H9 (cell line): ENCODE data around the gene NCOR2. TPM values are rescaled to one million over a fixed set of nuclear protein-coding genes. Genes with fewer than 3 reads are reported as not detected.

ENCODE experiments used
- DNase-seq: peaks from one replicate; pipeline ENCODE4 v3.0.0-alpha.2; 2017
- H2AFZ ChIP-seq: one replicate; pipeline ENCODE4 v1.6.1; 2013; ENCODE audit warnings: mild to moderate bottlenecking, low read length, control low read depth, moderate library complexity
- H2AK5ac ChIP-seq: 2 replicates; pipeline ENCODE4 v1.6.1; 2013; ENCODE audit warnings: low read length, control low read depth, mixed read lengths; ENCODE audit not compliant: insufficient read length
- H2BK120ac ChIP-seq: one replicate; pipeline ENCODE4 v1.6.1; 2013; ENCODE audit warnings: low read depth, mild to moderate bottlenecking, low read length, control low read depth, inconsistent platforms; ENCODE audit not compliant: poor library complexity, severe bottlenecking
- H2BK12ac ChIP-seq: 2 replicates; pipeline ENCODE4 v1.6.1; 2013; ENCODE audit warnings: low read length, control low read depth, mixed read lengths, low read depth; ENCODE audit not compliant: insufficient read length
- H2BK15ac ChIP-seq: 2 replicates; pipeline ENCODE4 v1.6.1; 2013; ENCODE audit warnings: low read depth, low read length, control low read depth
- H2BK20ac ChIP-seq: one replicate; pipeline ENCODE4 v1.6.1; 2013; ENCODE audit warnings: low read depth, mild to moderate bottlenecking, low read length, control low read depth, inconsistent platforms; ENCODE audit not compliant: poor library complexity, severe bottlenecking
- H2BK5ac ChIP-seq: 2 replicates; pipeline ENCODE4 v1.6.1; 2013; ENCODE audit warnings: low read length, control low read depth, mixed read lengths; ENCODE audit not compliant: insufficient read length
- H3K14ac ChIP-seq: 2 replicates; pipeline ENCODE4 v1.6.1; 2013; ENCODE audit warnings: low read length, control low read depth; ENCODE audit not compliant: insufficient read depth
- H3K18ac ChIP-seq: 2 replicates; pipeline ENCODE4 v1.6.1; 2013; ENCODE audit warnings: low read depth, mild to moderate bottlenecking, mixed read lengths, low read length, control low read depth; ENCODE audit not compliant: insufficient read length
- H3K23ac ChIP-seq: 2 replicates; pipeline ENCODE4 v1.6.1; 2013; ENCODE audit warnings: low read length, control low read depth, mixed read lengths, low read depth; ENCODE audit not compliant: insufficient read length
- H3K23me2 ChIP-seq: 2 replicates; pipeline ENCODE4 v1.6.1; 2013; ENCODE audit warnings: low read depth, mild to moderate bottlenecking, mixed read lengths, low read length, control low read depth; ENCODE audit not compliant: insufficient read length, poor library complexity, severe bottlenecking
- H3K27ac ChIP-seq: 2 replicates; pipeline ENCODE4 v1.5.1; 2013; ENCODE audit warnings: low read length, control low read depth, mixed read lengths, low read depth; ENCODE audit not compliant: insufficient read length
- H3K27me3 ChIP-seq: 2 replicates; pipeline ENCODE4 v1.6.1; 2013; ENCODE audit warnings: low read length, control low read depth, inconsistent platforms; ENCODE audit not compliant: insufficient read depth
- H3K4ac ChIP-seq: 2 replicates; pipeline ENCODE4 v1.6.1; 2013; ENCODE audit warnings: low read depth, mild to moderate bottlenecking, control low read depth, inconsistent platforms, low read length, moderate library complexity
- H3K4me1 ChIP-seq: 2 replicates; pipeline ENCODE4 v1.6.1; 2013; ENCODE audit warnings: low read length, control low read depth, inconsistent platforms; ENCODE audit not compliant: insufficient read depth
- H3K4me2 ChIP-seq: 2 replicates; pipeline ENCODE4 v1.6.1; 2013; ENCODE audit warnings: low read length, control low read depth, mixed read lengths; ENCODE audit not compliant: insufficient read length, insufficient read depth
- H3K56ac ChIP-seq: 2 replicates; pipeline ENCODE4 v1.6.1; 2013; ENCODE audit warnings: low read depth, mild to moderate bottlenecking, mixed read lengths, low read length, control low read depth; ENCODE audit not compliant: insufficient read length
- H3K79me1 ChIP-seq: 2 replicates; pipeline ENCODE4 v1.6.1; 2013; ENCODE audit warnings: low read depth, mild to moderate bottlenecking, moderate library complexity, low read length, control low read depth, inconsistent platforms; ENCODE audit not compliant: insufficient read depth, poor library complexity, severe bottlenecking
- H3K79me2 ChIP-seq: 2 replicates; pipeline ENCODE4 v1.6.1; 2013; ENCODE audit warnings: low read length, control low read depth, inconsistent platforms; ENCODE audit not compliant: insufficient read depth
- H3K9ac ChIP-seq: 2 replicates; pipeline ENCODE4 v1.6.1; 2013; ENCODE audit warnings: low read length, control low read depth, mixed read lengths; ENCODE audit not compliant: insufficient read length; ENCODE audit errors: extremely low read depth
- H3K9me3 ChIP-seq: one replicate; pipeline ENCODE4 v1.6.1; 2013; ENCODE audit warnings: low read depth, low read length, inconsistent platforms; ENCODE audit not compliant: control insufficient read depth
- H3T11ph ChIP-seq: one replicate; pipeline ENCODE4 v1.6.1; 2013; ENCODE audit warnings: mild to moderate bottlenecking, low read length, control low read depth, inconsistent platforms
- H4K20me1 ChIP-seq: one replicate; pipeline ENCODE4 v1.6.1; 2013; ENCODE audit not compliant: control insufficient read depth, insufficient read length, insufficient read depth
- H4K5ac ChIP-seq: 2 replicates; pipeline ENCODE4 v1.6.1; 2013; ENCODE audit warnings: low read depth, mild to moderate bottlenecking, mixed read lengths, low read length, control low read depth; ENCODE audit not compliant: insufficient read length
- H4K8ac ChIP-seq: replicated peaks from 2 replicates; pipeline ENCODE4 v1.6.1; 2013; ENCODE audit warnings: low read length, control low read depth, mixed read lengths, low read depth; ENCODE audit not compliant: insufficient read length
- H4K91ac ChIP-seq: 2 replicates; pipeline ENCODE4 v1.6.1; 2013; ENCODE audit warnings: low read depth, mild to moderate bottlenecking, moderate library complexity, mixed read lengths, low read length, control low read depth; ENCODE audit not compliant: insufficient read length
- H3K27ac Mint-ChIP-seq, 3 experiments: 2 replicates in 2 of 3; 3 replicates in 1 of 3; pipeline ENCODE4 v1.8.0; 2020 to 2021; ENCODE audit warnings: mixed read lengths in 3 of 3, mild to moderate bottlenecking in 1 of 3, moderate library complexity in 1 of 3
- H3K27me3 Mint-ChIP-seq: 2 replicates; pipeline ENCODE4 v1.8.0; 2021; ENCODE audit warnings: low read depth, mild to moderate bottlenecking, moderate library complexity, mixed read lengths
- H3K36me3 Mint-ChIP-seq, 3 experiments: 2 replicates in 2 of 3; 3 replicates in 1 of 3; pipeline ENCODE4 v1.8.0; 2020 to 2021; ENCODE audit warnings: low read depth in 3 of 3, mixed read lengths in 3 of 3; ENCODE audit not compliant: insufficient read depth in 1 of 3
- H3K4me1 Mint-ChIP-seq, 2 experiments: 2 replicates each; pipeline ENCODE4 v1.8.0; 2020; ENCODE audit warnings: mixed read lengths in 2 of 2
- H3K4me3 Mint-ChIP-seq, 2 experiments: 2 replicates in 1 of 2; 3 replicates in 1 of 2; pipeline ENCODE4 v1.8.0; 2020 to 2021; ENCODE audit warnings: mild to moderate bottlenecking in 2 of 2, mixed read lengths in 2 of 2, moderate library complexity in 1 of 2
- H3K9me3 Mint-ChIP-seq, 2 experiments: 2 replicates in 1 of 2; 3 replicates in 1 of 2; pipeline ENCODE4 v1.8.0; 2020; ENCODE audit warnings: mild to moderate bottlenecking in 2 of 2, mixed read lengths in 2 of 2, moderate library complexity in 1 of 2
- WGBS: extraction: QIAGEN DNeasy Blood & Tissue Kit; methylation state at CpG from one replicate; pipeline ENCODE4 v1.1.7; 2013; ENCODE audit warnings: missing lambda C conversion rate, low lambda C conversion rate, mixed read lengths; ENCODE audit not compliant: insufficient read length; ENCODE audit errors: extremely low coverage; 5-methylcytosine and 5-hydroxymethylcytosine counted together
- total RNA-seq: library from RNA; stranded (reverse); gene quantifications from 2 replicates; pipeline ENCODE4 v1.2.1, GENCODE V29; 2021
- TF ChIP-seq, protein P1 (sequence below): fragments of 200-600 bp; sonication (generic); conservative IDR thresholded peaks from 3 replicates; pipeline ENCODE4 v1.8.0; 2021; ENCODE audit warnings: antibody characterized with exemption, mild to moderate bottlenecking

NCOR2 gene
- total RNA-seq, 1 experiment from 2014 or later = 226 TPM

GRCh38 chr12:124523071-124523470 lies 44.3 kb downstream of the NCOR2 start:
- Mint-ChIP-seq H3K4me1 (peaks cover 25 to 27% of the 10 kb centered on the region in 2 experiments), H3K27me3 (no peaks in the 10 kb centered on the region), H3K4me3 (no peak overlapping the region), H3K36me3 (peaks cover 6 to 18% (median 16%) of the 10 kb centered on the region in 3 experiments; a peak in 6 of 7 replicates), H3K9me3 (no peaks in the 10 kb centered on the region), H3K27ac (0 out of 7 replicates have a peak overlapping the region, but pooled peaks of 1 of the 3 experiments have one; percentile 18)
- no peak overlapping the region for H3K18ac ChIP-seq
- H3K9ac ChIP-seq = no peak overlapping the region
- peaks cover 23% of the 10 kb centered on the region; the same call in 1 of the 2 replicates for H3K79me2 ChIP-seq
- H3K23ac ChIP-seq = no peak overlapping the region
- H3K79me1 ChIP-seq = peaks cover 5% of the 10 kb centered on the region
- no peak overlapping the region for H2AFZ ChIP-seq
- no peaks in the 10 kb centered on the region for H3K23me2 ChIP-seq
- no peaks in the 10 kb centered on the region for H3K9me3 ChIP-seq
- no peaks in the 10 kb centered on the region for H3K27me3 ChIP-seq
- no peak overlapping the region for H4K5ac ChIP-seq
- H2BK12ac ChIP-seq = no peak overlapping the region
- no peak for DNase-seq
- no peak overlapping the region for H2BK20ac ChIP-seq
- H2BK120ac ChIP-seq = no peak overlapping the region
- H4K20me1 ChIP-seq = no peaks in the 10 kb centered on the region
- no peak overlapping the region for H2BK5ac ChIP-seq
- H3K27ac ChIP-seq = no peak overlapping the region
- H2BK15ac ChIP-seq = no peak overlapping the region
- H3K4ac ChIP-seq = no peak overlapping the region
- H4K8ac ChIP-seq = no peak overlapping the region
- no peak overlapping the region for H3T11ph ChIP-seq
- no peak overlapping the region for H3K4me2 ChIP-seq
- no peak overlapping the region for H3K14ac ChIP-seq
- TF ChIP-seq, protein P1, sequence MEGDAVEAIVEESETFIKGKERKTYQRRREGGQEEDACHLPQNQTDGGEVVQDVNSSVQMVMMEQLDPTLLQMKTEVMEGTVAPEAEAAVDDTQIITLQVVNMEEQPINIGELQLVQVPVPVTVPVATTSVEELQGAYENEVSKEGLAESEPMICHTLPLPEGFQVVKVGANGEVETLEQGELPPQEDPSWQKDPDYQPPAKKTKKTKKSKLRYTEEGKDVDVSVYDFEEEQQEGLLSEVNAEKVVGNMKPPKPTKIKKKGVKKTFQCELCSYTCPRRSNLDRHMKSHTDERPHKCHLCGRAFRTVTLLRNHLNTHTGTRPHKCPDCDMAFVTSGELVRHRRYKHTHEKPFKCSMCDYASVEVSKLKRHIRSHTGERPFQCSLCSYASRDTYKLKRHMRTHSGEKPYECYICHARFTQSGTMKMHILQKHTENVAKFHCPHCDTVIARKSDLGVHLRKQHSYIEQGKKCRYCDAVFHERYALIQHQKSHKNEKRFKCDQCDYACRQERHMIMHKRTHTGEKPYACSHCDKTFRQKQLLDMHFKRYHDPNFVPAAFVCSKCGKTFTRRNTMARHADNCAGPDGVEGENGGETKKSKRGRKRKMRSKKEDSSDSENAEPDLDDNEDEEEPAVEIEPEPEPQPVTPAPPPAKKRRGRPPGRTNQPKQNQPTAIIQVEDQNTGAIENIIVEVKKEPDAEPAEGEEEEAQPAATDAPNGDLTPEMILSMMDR = no peak
- WGBS = no CpG with 5 or more reads among the region's 12 CpGs
- H3K56ac ChIP-seq = no peak overlapping the region
- no peak overlapping the region for H2AK5ac ChIP-seq
- H4K91ac ChIP-seq = no peak overlapping the region
- no peaks in the 10 kb centered on the region for H3K4me1 ChIP-seq
